HG03135 (cell line): ENCODE measurements around the gene CYB5B.

Source experiments
- ATAC-seq: cut with Tn5 transposase; IDR thresholded peaks from one replicate; pipeline ENCODE4 v1.9.1; 2021; ENCODE audit warnings: mild to moderate bottlenecking, moderate library complexity; ENCODE audit not compliant: unreplicated experiment

Gene CYB5B

GRCh38 chr16:69483611-69484010 lies 59.2 kb downstream of the CYB5B start:
- no peak for ATAC-seq

GRCh38 chr16:69485361-69485760 lies 60.9 kb downstream of the CYB5B start:
- ATAC-seq: no peak

GRCh38 chr16:69485816-69486215 lies 61.4 kb downstream of the CYB5B start:
- ATAC-seq: no peak

GRCh38 chr16:69486272-69486671 lies 61.9 kb downstream of the CYB5B start:
- no peak for ATAC-seq

- no peak for ATAC-seq
Observed at GRCh38 chr16:69486724-69487123, 62.3 kb downstream of the CYB5B start.

- no peak for ATAC-seq
Observed at GRCh38 chr16:69490707-69491324, 66.4 kb downstream of the CYB5B start.

- no peak for ATAC-seq
Observed at GRCh38 chr16:69494991-69495392, 70.6 kb downstream of the CYB5B start.

GRCh38 chr16:69495821-69496220 lies 71.4 kb downstream of the CYB5B start:
- no peak for ATAC-seq

- no peak for ATAC-seq
Observed at GRCh38 chr16:69496376-69496775, 72.0 kb downstream of the CYB5B start.

GRCh38 chr16:69496896-69497295 lies 72.5 kb downstream of the CYB5B start:
- no peak for ATAC-seq

- ATAC-seq: no peak
Observed at GRCh38 chr16:69497876-69498596, 73.6 kb downstream of the CYB5B start.

- ATAC-seq: no peak
Observed at GRCh38 chr16:69498926-69499325, 74.5 kb downstream of the CYB5B start.

- no peak for ATAC-seq
Observed at GRCh38 chr16:69499541-69500230, 75.3 kb downstream of the CYB5B start.

- no peak for ATAC-seq
Observed at GRCh38 chr16:69500496-69500895, 76.1 kb downstream of the CYB5B start.

- no peak for ATAC-seq
Observed at GRCh38 chr16:69501956-69502745, 77.7 kb downstream of the CYB5B start.

- no peak for ATAC-seq
Observed at GRCh38 chr16:69503244-69503643, 78.8 kb downstream of the CYB5B start.

- no peak for ATAC-seq
Observed at GRCh38 chr16:69508033-69508755, 83.8 kb downstream of the CYB5B start.

- ATAC-seq: no peak
Observed at GRCh38 chr16:69509125-69509524, 84.7 kb downstream of the CYB5B start.

- no peak for ATAC-seq
Observed at GRCh38 chr16:69511651-69512050, 87.2 kb downstream of the CYB5B start.

- no peak for ATAC-seq
Observed at GRCh38 chr16:69513180-69513966, 89.0 kb downstream of the CYB5B start.
